NCI-H1105 treated with DMSO at 0.1 percent for 48 hours (cell line): Measurements from ENCODE around the gene FBLN7.

Source experiments
- DNase-seq: peaks from one replicate; lab custom pipeline; 2025; lab: John Stamatoyannopoulos, UW

The FBLN7 gene

GRCh38 chr2:112140899-112141625 lies 2.9 kb downstream of the FBLN7 start:
- no peak for DNase-seq

GRCh38 chr2:112141626-112142007 lies 3.4 kb downstream of the FBLN7 start:
- no peak for DNase-seq

- DNase-seq, result no peak
Observed at GRCh38 chr2:112142525-112143078, 4.4 kb downstream of the FBLN7 start.

- no peak for DNase-seq
Observed at GRCh38 chr2:112143150-112143549, 5.0 kb downstream of the FBLN7 start.

GRCh38 chr2:112144966-112145365 lies 6.8 kb downstream of the FBLN7 start:
- no peak for DNase-seq

GRCh38 chr2:112147382-112148168 lies 9.4 kb downstream of the FBLN7 start:
- DNase-seq, result no peak

- DNase-seq, result no peak
Observed at GRCh38 chr2:112148477-112148876, 10.3 kb downstream of the FBLN7 start.

- no peak for DNase-seq
Observed at GRCh38 chr2:112149194-112149593, 11.0 kb downstream of the FBLN7 start.

- DNase-seq, result no peak
Observed at GRCh38 chr2:112149866-112150435, 11.8 kb downstream of the FBLN7 start.

- no peak for DNase-seq
Observed at GRCh38 chr2:112150447-112150846, 12.3 kb downstream of the FBLN7 start.

GRCh38 chr2:112150851-112151250 lies 12.7 kb downstream of the FBLN7 start:
- no peak for DNase-seq

- DNase-seq, result no peak
Observed at GRCh38 chr2:112151271-112151670, 13.1 kb downstream of the FBLN7 start.

- DNase-seq, result no peak
Observed at GRCh38 chr2:112151701-112152440, 13.7 kb downstream of the FBLN7 start.

- DNase-seq, result no peak
Observed at GRCh38 chr2:112152476-112153178, 14.4 kb downstream of the FBLN7 start.

GRCh38 chr2:112153179-112153490 lies 14.9 kb downstream of the FBLN7 start:
- DNase-seq, result no peak

GRCh38 chr2:112153501-112153900 lies 15.3 kb downstream of the FBLN7 start:
- DNase-seq, result no peak

GRCh38 chr2:112154246-112155117 lies 16.3 kb downstream of the FBLN7 start:
- no peak for DNase-seq

- DNase-seq, result no peak
Observed at GRCh38 chr2:112155331-112156151, 17.4 kb downstream of the FBLN7 start.

- no peak for DNase-seq
Observed at GRCh38 chr2:112156152-112156986, 18.2 kb downstream of the FBLN7 start.
